GM12872 (cell line): ENCODE data around the gene RPS8.

Source experiments
- CTCF ChIP-seq: IDR thresholded peaks from 3 replicates; pipeline ENCODE4 v1.5.1; 2011; ENCODE audit warnings: low read depth, mild to moderate bottlenecking, low read length, moderate library complexity; ENCODE audit not compliant: insufficient read depth

Gene RPS8

DNA sequence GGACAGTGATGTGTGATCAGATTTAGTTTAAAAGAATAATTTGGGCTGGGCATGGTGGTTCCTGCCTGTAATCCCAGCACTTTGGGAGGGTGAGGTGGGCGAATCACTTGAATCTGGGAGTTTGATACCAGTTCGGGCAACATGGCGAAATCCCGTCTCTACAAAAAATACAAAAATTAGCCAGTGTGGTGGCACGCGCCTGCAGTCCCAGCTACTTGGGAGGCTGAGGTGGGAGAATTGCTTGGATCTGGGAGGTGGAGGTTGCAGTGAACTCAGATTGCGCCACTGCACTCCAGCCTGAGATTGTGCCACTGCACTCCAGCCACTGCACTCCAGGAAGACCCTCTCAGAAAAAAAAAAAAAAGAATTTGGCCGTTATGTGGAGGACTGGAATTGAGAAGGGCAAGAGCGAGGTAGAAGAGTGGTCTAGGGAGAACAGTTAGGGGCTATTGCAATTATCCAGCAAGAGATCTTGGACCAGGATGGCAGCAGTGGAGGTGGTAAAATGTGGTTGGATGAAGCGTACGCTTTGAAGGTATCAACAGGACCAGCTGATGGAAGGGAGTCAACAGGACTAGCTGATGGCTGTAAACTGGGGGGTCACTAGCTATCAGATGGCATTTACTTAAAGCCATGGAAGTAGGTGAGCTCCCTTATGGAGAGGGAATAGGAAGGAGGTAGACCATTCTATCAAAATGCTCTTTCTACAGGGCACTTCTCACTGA lies 42.6 kb downstream of the RPS8 start:
- TF ChIP-seq CTCF: no peak

DNA sequence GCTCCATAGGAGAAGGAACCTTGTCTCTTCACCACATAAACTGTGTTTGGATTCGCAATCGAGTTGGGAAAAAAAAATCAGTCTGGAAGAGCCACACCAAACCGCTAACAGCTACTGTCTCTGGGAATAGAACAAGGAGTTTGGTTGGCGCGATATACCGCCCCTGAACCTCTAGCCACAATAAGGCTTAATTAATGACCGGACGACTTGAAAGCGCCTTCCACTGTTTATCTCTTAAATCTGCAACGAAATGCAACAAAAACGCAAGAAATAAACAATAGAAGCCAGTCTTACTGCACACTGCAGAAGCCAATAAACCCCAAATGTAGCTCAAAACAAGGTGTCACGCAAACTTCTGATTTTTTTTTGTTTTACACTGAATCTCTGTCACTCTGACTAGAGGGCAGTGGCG lies 43.9 kb downstream of the RPS8 start:
- TF ChIP-seq CTCF: no peak

DNA sequence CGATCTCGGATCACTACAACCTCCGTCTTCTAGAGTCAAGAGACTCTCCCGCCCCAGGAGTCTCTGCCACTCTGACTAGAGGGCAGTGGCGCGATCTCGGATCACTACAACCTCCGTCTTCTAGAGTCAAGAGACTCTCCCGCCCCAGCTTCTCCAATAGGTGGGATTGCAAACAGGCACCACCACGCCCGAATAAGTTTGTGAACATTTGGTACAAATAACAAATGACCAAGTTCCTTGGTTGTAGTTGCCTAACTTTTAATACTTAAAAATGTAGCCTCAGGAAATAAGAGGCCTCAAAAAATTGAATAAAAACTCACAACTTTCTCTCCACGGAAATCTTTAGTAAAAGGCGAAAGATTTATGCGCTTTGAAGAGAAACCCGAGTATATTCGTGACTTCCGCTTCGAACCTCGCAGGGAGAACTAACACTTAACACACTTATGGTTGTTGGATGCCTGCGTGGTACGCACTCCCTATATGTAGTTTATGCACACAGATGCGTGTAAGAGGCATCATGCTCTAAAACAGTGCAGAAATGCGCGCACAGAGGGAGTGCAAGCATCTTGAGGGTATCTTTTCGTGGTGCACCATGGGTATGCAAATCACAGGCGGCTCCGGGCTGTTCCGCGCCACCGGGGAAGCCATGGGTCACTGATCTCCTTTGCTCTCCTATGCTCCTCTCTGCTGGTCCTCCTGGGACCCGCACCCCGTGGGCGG lies 44.4 kb downstream of the RPS8 start:
- TF ChIP-seq CTCF: peak; percentile 19; the same call in 1 of the 3 replicates

DNA sequence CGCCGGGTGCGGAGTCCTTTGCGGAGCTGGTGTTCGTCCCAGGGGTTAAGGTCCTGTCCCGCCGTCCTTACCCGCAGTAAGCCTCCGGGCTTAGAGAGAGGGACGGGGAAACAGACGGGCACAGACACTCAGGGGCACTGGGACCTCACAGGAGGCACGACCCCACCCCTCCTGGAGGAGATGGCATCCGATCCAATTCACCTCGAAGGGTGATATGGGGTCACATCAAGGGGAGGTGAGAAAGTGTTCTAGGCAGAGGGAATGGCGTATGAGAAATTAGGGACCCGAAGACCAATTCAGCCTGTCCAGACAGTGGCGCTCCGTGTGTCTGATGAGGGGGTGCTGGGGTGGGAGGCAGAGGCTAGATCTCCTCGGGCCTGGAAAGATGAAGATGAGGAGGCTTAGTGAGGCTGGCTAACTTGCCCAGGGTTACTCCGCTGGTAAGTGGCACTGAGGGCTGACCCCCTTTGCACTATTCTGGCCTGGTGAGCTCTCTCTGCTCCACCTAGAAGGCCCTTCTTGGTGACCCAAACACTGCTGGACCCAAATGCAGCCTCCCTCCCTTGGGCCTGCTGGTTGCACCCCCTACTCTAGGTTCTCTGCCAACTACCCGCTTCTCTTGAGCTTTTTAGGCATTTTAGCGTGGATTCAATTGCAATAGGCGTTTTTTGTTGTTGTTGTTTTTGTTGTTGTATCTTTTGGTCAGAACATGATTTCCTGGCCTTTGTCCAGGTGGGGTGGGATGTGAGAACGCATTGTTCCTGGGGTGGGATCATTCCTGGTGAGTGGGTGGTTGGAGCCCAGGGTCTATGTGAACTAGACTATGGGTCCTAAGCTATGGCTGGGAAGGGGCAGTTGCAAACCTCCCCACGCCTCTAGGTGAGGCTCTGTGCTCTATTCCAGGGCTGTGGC lies 45.2 kb downstream of the RPS8 start:
- TF ChIP-seq CTCF: no peak

DNA sequence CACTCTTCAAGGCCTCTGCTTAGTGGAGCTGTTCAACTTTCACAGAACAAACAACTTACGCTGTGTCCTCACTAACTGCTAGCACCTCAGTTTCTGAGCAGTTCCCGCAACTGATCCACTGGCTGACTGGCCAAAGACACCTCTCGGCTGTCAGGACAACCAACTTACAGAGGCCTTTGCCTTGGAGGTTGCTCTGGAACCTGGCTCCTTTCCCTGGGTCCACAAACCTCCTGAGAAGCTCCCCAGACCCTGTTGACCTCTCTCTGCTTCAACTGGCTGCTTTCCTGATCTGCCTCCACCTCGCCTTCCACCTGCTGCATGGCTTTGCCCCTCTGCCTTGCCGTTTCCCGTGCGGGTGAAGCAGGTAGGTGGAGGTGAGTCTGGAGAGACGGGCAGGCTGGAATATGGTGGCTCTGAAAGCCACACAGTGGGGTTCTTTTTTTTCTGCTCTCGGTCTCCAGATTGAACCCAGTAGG lies 45.9 kb downstream of the RPS8 start:
- no peak for TF ChIP-seq CTCF

DNA sequence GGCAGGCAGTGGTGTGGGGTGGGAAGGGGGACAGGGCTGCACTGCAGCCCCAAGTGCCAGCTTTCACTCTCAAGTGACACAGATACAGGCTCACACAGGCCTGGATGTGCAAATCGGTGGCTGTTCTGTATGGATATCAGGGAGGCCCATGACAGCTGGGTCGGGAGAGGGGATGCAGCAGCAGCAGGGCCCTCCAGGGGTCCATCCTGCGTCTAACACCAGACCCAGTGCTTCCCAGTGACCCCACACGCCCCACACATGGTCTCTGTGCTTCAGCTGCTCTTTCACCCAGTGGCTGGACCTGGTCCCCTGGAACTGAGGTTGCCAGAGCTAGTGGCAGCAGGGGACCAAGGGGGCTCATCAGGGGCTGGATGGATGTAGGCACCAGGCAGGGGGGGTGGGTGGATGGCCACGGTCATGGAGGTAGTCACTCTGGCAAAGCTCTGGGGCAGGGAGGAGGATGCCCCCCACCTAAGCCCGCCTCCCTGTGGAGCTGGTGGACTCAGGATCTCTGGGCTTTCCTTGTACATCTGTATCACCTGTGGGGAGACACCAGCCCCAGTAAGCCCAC lies 46.9 kb downstream of the RPS8 start:
- no peak for TF ChIP-seq CTCF
